ENCODE results near the gene LIN28A.

The LIN28A gene

DNA sequence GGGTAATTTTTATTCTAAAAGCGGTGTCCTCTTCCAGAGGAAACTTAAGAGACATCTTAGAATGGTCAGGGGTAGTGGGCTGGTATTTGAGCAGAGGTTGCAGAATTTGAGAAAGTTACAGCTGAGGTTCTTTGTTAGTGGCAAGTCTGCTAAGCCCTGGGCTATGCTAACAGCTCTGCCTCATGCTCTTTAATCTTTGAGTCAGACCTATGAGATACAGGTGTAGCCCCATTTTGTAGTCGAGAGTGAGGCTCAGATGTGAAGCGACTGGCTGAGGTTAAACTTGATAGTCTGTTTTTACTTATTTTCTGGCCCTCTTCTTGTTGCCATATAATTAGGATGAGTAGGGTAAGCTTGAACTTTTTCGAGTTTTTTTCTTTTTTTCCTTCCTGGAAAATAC, 66.3 kb downstream of the LIN28A start:
- H3K4me1 Mint-ChIP-seq (ENCODE audit: low read depth) = peaks cover 31% of the 10 kb centered on the region
- H3K36me3 Mint-ChIP-seq (ENCODE audit: low read depth) = peaks cover 48% of the 10 kb centered on the region
- no peaks in the 10 kb centered on the region for H3K9me3 Mint-ChIP-seq
- H3K27ac Mint-ChIP-seq = peak overlapping the region; percentile 1
- H3K4me3 Mint-ChIP-seq = no peak overlapping the region
- no peaks in the 10 kb centered on the region for H3K27me3 Mint-ChIP-seq

- H3K4me1 Mint-ChIP-seq (ENCODE audit: low read depth) = peaks cover 34% of the 10 kb centered on the region
- H3K27me3 Mint-ChIP-seq = no peaks in the 10 kb centered on the region
- no peaks in the 10 kb centered on the region for H3K9me3 Mint-ChIP-seq
- H3K27ac Mint-ChIP-seq = no peak overlapping the region
- H3K36me3 Mint-ChIP-seq (ENCODE audit: low read depth) = peaks cover 48% of the 10 kb centered on the region
- no peak overlapping the region for H3K4me3 Mint-ChIP-seq
Measured at GRCh38 chr1:26477446-26478152, 67.0 kb downstream of the LIN28A start.

GRCh38 chr1:26478159-26478558, 67.5 kb downstream of the LIN28A start:
- no peaks in the 10 kb centered on the region for H3K27me3 Mint-ChIP-seq
- H3K9me3 Mint-ChIP-seq = no peaks in the 10 kb centered on the region
- H3K4me3 Mint-ChIP-seq = no peak overlapping the region
- peaks cover 38% of the 10 kb centered on the region for H3K4me1 Mint-ChIP-seq (ENCODE audit: low read depth)
- peaks cover 46% of the 10 kb centered on the region for H3K36me3 Mint-ChIP-seq (ENCODE audit: low read depth)
- H3K27ac Mint-ChIP-seq = no peak overlapping the region

GRCh38 chr1:26478988-26479387, 68.4 kb downstream of the LIN28A start:
- no peak overlapping the region for H3K27ac Mint-ChIP-seq
- H3K4me3 Mint-ChIP-seq = no peak overlapping the region
- H3K27me3 Mint-ChIP-seq = no peaks in the 10 kb centered on the region
- no peaks in the 10 kb centered on the region for H3K9me3 Mint-ChIP-seq
- peaks cover 35% of the 10 kb centered on the region for H3K4me1 Mint-ChIP-seq (ENCODE audit: low read depth)
- peaks cover 38% of the 10 kb centered on the region for H3K36me3 Mint-ChIP-seq (ENCODE audit: low read depth)
